CD1c-positive myeloid dendritic cell (primary cell): ENCODE data around the gene EPGN.
A peak's percentile ranks its signal among the peaks of the same experiment; 100 is the strongest.

Experiments
- DNase-seq: peaks from one replicate; pipeline ENCODE4 v3.0.0-alpha.2; 2016; ENCODE audit errors: extremely low spot score

The EPGN gene

GRCh38 chr4:74309223-74309622 is 953 bp downstream of the EPGN start:
- no peak for DNase-seq

- DNase-seq, result peak; percentile 61
Observed at GRCh38 chr4:74311696-74312313, 3.5 kb downstream of the EPGN start.

GRCh38 chr4:74314329-74314728 is 6.1 kb downstream of the EPGN start:
- DNase-seq, result no peak

GRCh38 chr4:74314944-74315343 is 6.7 kb downstream of the EPGN start:
- no peak for DNase-seq

- no peak for DNase-seq
Observed at GRCh38 chr4:74315376-74315775, 7.1 kb downstream of the EPGN start.

GRCh38 chr4:74316397-74316796 is 8.1 kb downstream of the EPGN start:
- DNase-seq, result no peak

GRCh38 chr4:74317616-74318246 is 9.5 kb downstream of the EPGN start:
- no peak for DNase-seq

GRCh38 chr4:74318276-74318675 is 10.0 kb downstream of the EPGN start:
- DNase-seq, result no peak

- DNase-seq, result no peak
Observed at GRCh38 chr4:74319470-74319869, 11.2 kb downstream of the EPGN start.

GRCh38 chr4:74320559-74321118 is 12.4 kb downstream of the EPGN start:
- peak; percentile 75 for DNase-seq

- no peak for DNase-seq
Observed at GRCh38 chr4:74322301-74322700, 14.0 kb downstream of the EPGN start.

- no peak for DNase-seq
Observed at GRCh38 chr4:74323663-74324062, 15.4 kb downstream of the EPGN start.

GRCh38 chr4:74324262-74324661 is 16.0 kb downstream of the EPGN start:
- DNase-seq, result no peak

GRCh38 chr4:74325886-74326285 is 17.6 kb downstream of the EPGN start:
- DNase-seq, result no peak

GRCh38 chr4:74327762-74328161 is 19.5 kb downstream of the EPGN start:
- DNase-seq, result peak; percentile 52

GRCh38 chr4:74328501-74328900 is 20.2 kb downstream of the EPGN start:
- no peak for DNase-seq

GRCh38 chr4:74329307-74329706 is 21.0 kb downstream of the EPGN start:
- DNase-seq, result no peak

GRCh38 chr4:74330295-74330750 is 22.1 kb downstream of the EPGN start:
- DNase-seq, result peak; percentile 30

GRCh38 chr4:74331252-74331651 is 23.0 kb downstream of the EPGN start:
- no peak for DNase-seq

GRCh38 chr4:74331944-74332343 is 23.7 kb downstream of the EPGN start:
- no peak for DNase-seq

- no peak for DNase-seq
Observed at GRCh38 chr4:74334636-74335035, 26.4 kb downstream of the EPGN start.

GRCh38 chr4:74335341-74336021 is 27.2 kb downstream of the EPGN start:
- DNase-seq, result peak; percentile 65
